HG03439 (cell line): ENCODE results near the gene SUPT6H.
A peak's percentile ranks its signal among the peaks of the same experiment; 100 is the strongest.

Source experiments
- ATAC-seq: cut with Tn5 transposase; IDR thresholded peaks from one replicate; pipeline ENCODE4 v1.9.1; 2021; ENCODE audit warnings: mild to moderate bottlenecking, moderate library complexity; ENCODE audit not compliant: unreplicated experiment

SUPT6H gene

DNA sequence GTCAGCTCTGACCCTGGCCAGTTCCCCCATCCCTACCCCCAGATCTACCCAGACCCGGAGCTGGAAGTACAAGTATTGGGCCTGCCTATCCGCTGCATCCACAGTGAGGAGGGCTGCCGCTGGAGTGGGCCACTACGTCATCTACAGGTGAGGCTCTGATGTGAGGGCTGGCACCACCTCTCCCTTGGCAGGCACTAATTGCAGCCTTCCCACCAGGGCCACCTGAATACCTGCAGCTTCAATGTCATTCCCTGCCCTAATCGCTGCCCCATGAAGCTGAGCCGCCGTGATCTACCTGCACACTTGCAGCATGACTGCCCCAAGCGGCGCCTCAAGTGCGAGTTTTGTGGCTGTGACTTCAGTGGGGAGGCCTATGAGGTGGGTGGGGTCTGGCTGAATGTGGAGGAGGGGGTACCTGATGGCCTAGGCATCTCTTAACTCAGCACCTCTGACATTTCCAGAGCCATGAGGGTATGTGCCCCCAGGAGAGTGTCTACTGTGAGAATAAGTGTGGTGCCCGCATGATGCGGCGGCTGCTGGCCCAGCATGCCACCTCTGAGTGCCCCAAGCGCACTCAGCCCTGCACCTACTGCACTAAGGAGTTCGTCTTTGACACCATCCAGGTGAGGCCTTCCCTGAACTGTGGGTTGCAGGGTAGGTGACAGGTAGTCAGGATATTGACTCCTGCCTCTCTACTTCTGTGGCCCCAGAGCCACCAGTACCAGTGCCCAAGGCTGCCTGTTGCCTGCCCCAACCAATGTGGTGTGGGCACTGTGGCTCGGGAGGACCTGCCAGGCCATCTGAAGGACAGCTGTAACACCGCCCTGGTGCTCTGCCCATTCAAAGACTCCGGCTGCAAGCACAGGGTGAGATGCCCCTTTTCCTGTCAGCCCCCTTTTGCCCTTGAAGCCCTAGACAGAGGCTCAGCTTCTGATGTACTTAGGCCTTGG is 86.1 kb downstream of the SUPT6H start:
- no peak for ATAC-seq

DNA sequence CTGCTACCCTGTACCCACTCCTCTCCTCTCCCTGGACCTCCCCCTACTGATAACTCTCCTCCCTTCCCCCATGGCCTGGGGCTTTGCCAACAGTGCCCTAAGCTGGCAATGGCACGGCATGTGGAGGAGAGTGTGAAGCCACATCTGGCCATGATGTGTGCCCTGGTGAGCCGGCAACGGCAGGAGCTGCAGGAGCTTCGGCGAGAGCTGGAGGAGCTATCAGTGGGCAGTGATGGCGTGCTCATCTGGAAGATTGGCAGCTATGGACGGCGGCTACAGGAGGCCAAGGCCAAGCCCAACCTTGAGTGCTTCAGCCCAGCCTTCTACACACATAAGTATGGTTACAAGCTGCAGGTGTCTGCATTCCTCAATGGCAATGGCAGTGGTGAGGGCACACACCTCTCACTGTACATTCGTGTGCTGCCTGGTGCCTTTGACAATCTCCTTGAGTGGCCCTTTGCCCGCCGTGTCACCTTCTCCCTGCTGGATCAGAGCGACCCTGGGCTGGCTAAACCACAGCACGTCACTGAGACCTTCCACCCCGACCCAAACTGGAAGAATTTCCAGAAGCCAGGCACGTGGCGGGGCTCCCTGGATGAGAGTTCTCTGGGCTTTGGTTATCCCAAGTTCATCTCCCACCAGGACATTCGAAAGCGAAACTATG is 87.0 kb downstream of the SUPT6H start:
- ATAC-seq = no peak

DNA sequence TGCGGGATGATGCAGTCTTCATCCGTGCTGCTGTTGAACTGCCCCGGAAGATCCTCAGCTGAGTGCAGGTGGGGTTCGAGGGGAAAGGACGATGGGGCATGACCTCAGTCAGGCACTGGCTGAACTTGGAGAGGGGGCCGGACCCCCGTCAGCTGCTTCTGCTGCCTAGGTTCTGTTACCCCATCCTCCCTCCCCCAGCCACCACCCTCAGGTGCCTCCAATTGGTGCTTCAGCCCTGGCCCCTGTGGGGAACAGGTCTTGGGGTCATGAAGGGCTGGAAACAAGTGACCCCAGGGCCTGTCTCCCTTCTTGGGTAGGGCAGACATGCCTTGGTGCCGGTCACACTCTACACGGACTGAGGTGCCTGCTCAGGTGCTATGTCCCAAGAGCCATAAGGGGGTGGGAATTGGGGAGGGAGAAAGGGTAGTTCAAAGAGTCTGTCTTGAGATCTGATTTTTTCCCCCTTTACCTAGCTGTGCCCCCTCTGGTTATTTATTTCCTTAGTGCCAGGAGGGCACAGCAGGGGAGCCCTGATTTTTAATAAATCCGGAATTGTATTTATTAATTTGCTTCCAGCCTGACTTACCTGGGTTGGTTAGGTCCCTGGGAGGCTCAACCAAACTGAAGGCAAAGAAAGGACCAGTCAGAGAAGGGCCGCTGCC is 87.6 kb downstream of the SUPT6H start:
- peak; percentile 2 for ATAC-seq

DNA sequence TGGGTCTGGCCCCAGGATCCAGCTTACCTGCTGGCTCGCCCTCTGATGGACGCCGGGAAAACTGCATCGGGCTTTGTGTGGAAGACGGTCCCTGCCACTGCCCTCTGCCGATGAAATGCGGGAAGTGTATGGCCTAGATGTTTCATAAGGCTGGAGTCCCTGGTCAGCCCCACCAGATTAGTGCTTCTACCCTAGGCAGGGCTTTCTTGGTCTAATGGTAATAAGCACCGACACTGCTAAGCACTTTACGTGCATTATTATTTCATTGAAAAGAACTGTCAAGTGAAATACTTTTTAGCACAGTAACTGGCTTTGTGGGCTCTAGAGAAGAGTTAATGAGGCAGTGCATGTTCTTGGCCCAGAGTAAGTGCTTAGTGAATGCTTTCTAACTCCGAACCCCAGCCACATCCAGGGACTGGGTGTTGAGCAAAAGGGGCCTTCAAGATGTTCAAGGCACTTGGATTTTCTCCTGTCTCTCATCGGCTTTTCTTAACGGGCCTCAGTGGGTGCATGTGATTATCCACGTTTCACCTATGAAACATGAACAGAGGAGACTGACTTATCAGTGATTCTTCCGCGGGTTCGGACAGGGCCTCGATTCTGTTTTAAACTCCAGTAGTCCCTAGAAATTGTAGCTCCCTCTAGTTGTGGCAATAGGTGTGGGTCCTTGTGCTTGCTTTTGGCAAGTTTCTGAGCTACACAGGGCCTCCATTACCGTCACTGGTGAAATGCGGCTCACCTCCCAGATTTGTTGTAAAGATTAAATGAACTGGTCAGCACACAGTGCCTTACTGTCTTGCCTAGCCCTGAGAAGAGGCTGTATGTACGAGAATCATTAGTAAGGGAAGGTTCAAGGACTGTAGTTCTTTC is 88.4 kb downstream of the SUPT6H start:
- peak; percentile 68 for ATAC-seq

DNA sequence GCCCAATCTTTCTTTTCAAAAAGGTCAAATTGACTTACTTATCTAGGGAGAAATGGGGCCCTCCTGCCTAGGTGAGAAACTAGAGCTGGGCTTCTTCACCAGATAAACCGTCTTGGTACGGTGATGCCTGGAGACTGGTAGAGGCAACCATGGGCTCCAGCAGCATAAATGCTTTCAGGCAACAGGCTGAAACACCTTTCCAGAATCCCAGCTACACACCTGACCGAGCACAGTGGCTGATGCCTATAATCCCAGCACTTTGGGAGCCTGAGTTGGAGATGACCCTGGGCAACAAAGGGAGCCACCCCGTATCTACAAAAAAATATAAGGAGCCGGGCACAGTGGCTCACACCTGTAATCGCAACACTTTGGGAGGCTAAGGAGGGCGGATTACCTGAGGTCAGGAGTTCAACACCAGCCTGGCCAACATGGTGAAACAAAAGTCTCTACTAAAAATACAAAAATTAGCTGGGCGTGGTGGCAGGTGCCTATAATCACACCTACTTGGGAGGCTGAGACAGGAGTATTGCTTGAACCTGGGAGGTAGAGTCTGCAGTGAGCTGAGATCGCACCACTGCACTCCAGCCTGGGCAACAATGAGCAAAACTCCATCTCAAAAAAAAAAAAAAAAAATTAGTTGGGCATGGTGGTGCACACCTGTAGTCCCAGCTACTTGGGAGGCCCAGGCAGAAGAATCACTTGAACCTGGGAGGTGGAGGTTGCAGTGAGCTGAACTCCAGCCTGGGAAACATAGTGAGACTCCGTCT is 89.8 kb downstream of the SUPT6H start:
- no peak for ATAC-seq
